ENCODE data around the gene GBP3. TPM values are rescaled to one million over a fixed set of nuclear protein-coding genes. Genes with fewer than 3 reads are reported as not detected.

The GBP3 gene, protein sequence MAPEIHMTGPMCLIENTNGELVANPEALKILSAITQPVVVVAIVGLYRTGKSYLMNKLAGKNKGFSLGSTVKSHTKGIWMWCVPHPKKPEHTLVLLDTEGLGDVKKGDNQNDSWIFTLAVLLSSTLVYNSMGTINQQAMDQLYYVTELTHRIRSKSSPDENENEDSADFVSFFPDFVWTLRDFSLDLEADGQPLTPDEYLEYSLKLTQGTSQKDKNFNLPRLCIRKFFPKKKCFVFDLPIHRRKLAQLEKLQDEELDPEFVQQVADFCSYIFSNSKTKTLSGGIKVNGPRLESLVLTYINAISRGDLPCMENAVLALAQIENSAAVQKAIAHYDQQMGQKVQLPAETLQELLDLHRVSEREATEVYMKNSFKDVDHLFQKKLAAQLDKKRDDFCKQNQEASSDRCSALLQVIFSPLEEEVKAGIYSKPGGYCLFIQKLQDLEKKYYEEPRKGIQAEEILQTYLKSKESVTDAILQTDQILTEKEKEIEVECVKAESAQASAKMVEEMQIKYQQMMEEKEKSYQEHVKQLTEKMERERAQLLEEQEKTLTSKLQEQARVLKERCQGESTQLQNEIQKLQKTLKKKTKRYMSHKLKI
- 10 to 100 TPM; 11.5 to 45.4 (median 26.3) TPM for total RNA-seq

DNA sequence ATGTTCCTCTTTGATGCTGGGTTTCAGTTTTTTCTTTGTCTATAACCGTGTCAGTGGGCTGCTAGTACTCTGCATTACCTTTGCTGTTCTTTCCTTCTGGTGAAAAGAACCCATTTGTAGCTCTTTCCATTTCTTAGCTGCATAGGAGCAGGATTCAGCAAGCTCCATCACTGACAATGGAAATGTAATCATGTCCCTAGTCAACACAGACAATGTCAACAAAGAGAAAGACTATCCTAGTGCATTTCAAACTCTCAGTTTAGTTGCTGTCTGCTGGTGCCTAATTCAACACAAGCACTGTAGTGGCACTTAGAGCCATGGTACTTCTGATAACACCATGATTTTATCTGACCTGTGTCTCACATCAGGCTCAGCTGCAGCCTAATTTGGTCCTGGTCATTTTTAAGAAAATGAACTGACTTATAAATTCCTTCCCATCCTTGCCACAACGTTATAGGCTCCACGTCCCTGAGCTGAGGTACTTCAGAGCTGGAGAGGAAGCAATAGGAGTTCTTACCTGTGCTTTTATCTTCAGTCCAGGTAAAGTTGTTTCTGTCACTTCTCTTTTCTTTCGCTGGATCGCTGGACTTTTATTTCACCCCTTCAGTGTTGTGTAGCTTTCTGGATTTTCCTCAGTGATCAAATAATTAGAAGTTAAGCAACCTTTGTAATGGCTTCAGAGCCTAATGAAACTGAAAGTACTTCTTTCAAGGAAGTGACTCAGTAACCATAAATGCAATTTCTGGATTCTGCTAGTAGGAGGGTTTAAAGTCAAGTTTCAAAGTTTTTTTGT lies at the start of gene GBP3:
Gene GBP3, minus strand, starts transcription at position 700 of the 793 bp plus-strand sequence. CDS start 2,145 bp downstream, outside the sequence.
- DNase-seq (ENCODE audit: low spot score) (no peak), ATAC-seq (ENCODE audit: low FRiP score) (peak; percentile 79)
- TF ChIP-seq, protein P1, sequence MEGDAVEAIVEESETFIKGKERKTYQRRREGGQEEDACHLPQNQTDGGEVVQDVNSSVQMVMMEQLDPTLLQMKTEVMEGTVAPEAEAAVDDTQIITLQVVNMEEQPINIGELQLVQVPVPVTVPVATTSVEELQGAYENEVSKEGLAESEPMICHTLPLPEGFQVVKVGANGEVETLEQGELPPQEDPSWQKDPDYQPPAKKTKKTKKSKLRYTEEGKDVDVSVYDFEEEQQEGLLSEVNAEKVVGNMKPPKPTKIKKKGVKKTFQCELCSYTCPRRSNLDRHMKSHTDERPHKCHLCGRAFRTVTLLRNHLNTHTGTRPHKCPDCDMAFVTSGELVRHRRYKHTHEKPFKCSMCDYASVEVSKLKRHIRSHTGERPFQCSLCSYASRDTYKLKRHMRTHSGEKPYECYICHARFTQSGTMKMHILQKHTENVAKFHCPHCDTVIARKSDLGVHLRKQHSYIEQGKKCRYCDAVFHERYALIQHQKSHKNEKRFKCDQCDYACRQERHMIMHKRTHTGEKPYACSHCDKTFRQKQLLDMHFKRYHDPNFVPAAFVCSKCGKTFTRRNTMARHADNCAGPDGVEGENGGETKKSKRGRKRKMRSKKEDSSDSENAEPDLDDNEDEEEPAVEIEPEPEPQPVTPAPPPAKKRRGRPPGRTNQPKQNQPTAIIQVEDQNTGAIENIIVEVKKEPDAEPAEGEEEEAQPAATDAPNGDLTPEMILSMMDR (IDR thresholded peaks at IDR 0.05), result no peak

DNA sequence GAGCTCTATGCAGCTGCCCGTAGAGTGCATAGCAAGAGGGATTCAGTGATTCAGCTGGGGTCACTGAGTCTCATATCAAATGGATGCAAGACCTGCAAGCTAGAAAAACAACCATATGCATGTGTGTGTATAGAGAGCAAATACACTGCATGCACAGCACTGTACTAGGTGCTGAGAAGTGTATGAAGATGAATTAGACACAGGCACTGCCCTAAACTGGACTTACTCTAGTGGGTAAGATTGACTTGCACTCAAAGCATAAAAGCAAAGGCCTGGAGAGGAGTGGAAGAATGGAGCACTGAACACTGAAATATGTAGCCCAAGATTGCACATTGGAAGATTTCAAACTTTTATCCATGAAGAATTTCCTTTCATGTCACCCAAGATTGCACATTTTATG lies 47.8 kb upstream of the GBP3 start:
- DNase-seq (ENCODE audit: low spot score) (no peak), ATAC-seq (ENCODE audit: low FRiP score) (no peak)
- TF ChIP-seq, protein P1 (IDR thresholded peaks at IDR 0.05), result no peak

DNA sequence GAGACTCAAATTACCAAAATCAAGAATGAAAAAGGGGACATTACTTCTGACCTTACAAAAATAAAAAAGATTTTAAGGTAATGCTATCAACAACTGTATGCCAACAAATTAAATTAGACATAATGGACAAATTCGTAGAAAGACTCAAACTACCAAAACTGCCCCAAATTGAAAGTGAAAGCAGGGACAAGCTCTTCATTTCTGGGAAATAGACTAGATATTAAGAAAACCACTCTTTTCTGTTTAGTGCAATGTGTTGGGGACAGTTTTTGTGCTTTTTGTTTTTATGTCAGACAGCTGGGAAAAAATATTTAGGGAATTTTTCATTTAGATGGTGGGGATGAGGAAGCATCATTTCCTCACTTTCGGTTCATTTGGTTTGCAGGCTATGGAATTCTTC lies 47.3 kb upstream of the GBP3 start:
- TF ChIP-seq, protein P1 (IDR thresholded peaks at IDR 0.05), result no peak
- DNase-seq (ENCODE audit: low spot score), result no peak
- ATAC-seq (ENCODE audit: low FRiP score), result no peak

DNA sequence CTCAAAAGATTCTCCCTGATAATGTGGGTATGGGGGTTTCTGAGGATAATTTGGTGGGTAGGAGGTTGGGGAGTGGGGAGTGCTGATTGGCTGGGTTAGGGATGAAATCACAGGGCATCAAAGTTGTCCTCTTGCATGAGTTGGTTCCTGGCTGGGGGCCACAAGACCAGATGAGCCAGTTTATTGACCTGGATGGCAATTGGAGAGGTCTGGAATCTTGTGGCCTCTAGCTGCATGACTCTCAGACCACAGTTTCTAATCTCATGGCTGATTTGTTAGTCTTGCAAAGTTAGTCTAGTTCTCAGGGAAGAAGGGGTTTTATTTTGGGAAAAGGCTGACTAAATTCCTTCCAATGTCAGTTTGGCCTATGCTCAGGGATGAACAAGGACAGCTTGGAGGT lies 45.6 kb upstream of the GBP3 start:
- no peak for ATAC-seq (ENCODE audit: low FRiP score)
- no peak for DNase-seq (ENCODE audit: low spot score)
- TF ChIP-seq, protein P1 (IDR thresholded peaks at IDR 0.05), result no peak

DNA sequence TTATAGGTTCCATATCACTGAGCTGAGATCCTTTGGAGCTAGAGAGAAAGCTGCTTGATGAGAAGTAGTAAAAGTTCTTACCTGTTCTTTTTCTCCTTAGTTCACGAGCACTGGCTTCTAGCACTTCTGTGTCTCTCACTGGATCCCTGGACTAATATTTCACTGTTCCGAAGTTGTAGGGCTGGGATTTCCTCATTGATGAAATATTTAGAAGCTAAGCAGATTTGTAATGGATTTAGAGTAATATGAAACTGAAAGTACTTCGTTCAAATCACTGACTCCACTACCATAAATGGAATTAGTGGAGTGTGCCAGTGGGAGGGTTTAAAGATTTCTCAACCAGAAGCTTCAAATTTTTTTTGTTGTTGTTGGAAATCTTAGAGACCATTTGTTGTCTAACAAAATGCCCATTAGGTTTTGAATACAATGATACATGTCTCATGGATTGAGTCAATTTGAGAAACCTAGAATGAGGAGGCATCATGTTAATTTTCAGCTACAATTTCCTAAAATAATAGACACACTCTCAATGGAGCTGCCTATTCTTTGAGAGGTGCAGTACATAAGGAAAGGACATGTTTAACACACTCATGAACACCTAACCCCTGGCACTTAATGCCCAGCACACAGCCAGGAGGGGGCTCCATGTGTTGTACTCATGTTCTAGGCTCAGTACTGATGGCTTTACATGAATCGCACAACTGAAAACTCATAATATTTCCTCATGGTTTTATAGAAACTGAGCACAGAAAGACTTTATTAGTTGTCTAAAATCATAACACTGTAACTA lies 42.6 kb upstream of the GBP3 start, which contains the start of gene GBP1:
Gene GBP1, minus strand, starts transcription at position 130 of the 790 bp plus-strand sequence. CDS start 1,974 bp downstream, outside the sequence.
- TF ChIP-seq, protein P1 (IDR thresholded peaks at IDR 0.05), result no peak
- peak; percentile 93 for ATAC-seq (ENCODE audit: low FRiP score)
- no peak for DNase-seq (ENCODE audit: low spot score)

DNA sequence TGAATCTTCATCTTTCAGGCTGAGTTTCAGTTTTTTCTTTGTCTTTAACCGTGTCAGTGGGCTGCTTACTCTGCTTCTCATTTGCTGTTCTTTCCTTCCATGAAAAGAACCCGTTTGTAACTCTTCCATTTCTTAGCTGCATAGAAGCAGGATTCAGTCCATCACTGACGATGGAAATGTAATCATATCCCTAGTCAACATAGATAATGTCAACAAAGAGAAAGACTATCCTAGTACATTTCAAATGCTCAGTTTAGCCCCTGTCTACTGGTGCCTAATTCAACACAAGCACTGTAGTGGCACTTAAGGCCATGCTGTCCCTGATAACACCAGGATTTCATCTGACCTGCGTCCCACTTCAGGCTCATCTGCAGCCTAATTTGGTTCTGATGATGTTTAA lies 42.0 kb upstream of the GBP3 start:
- ATAC-seq (ENCODE audit: low FRiP score), result peak; percentile 30
- DNase-seq (ENCODE audit: low spot score), result no peak
- TF ChIP-seq, protein P1 (IDR thresholded peaks at IDR 0.05), result no peak

Data from omental fat pad (tissue), 4 donors.